Superior temporal gyrus (tissue), 1 donor: ENCODE data around the gene DNMT3L.
"Not testable (repeated sequence)": the region's sequence is repeated elsewhere in the genome, so short reads cannot be mapped to it uniquely, and the experiment has no call there.

Source experiments
- DNase-seq: peaks from one replicate; pipeline ENCODE4 v3.0.0-alpha.2; 2016; ENCODE audit errors: extremely low spot score

The DNMT3L gene

GRCh38 chr21:44249204-44250037 lies 12.3 kb downstream of the DNMT3L start:
- DNase-seq = not testable (repeated sequence)

DNA sequence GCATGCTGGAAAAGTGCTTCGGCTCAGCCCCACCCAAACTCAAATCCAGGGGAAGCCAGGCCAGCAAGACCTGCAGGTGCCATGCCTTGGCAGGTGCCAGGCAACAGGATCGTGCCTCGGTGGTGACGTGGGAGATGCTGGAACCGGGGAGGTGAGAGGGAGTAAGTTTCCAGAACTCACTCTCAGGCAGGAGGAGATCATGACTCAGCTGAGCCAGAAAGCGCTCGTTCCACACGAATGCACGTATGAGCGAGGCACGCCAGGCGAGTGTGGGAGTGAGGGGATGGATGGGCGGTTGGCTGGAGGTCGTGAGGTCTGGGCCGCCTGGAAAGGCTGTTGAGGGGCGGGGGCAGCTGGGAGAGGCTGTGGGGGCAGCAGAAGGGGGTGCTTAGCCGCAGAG lies 13.8 kb downstream of the DNMT3L start:
- not testable (repeated sequence) for DNase-seq

GRCh38 chr21:44243980-44244379 lies 17.7 kb downstream of the DNMT3L start:
- not testable (repeated sequence) for DNase-seq

- DNase-seq = not testable (repeated sequence)
These were observed 20.4 kb downstream of the DNMT3L start for GRCh38 chr21:44241281-44241680.

GRCh38 chr21:44240842-44241241 lies 20.9 kb downstream of the DNMT3L start, which contains the start of gene ICOSLG:
ICOSLG (minus strand) TSS chr21:44240943; CDS start chr21:44240817, 126 bp downstream.
- not testable (repeated sequence) for DNase-seq

DNA sequence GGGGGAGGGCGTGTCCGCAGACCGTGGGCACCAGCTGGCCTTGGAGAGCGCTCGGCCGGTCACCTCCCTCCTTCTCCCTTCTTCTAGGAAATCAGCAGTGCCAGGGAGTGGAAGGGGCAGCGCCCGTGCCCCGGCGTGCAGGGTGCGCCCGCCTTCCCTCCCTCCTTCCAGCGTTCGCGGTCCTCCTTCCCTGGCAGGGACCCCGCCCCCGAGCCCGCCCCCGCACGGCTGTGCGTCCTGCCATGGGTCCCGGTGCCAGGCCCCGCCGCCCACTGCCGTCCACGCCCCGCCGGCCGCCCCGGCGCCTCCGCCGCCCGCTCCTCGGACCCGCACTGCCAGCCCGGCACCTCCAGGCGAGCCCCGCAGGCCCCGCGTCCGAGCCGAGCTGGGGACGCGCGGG lies 21.3 kb downstream of the DNMT3L start:
- not testable (repeated sequence) for DNase-seq

GRCh38 chr21:44229561-44229960 lies 32.1 kb downstream of the DNMT3L start:
- DNase-seq = not testable (repeated sequence)

DNA sequence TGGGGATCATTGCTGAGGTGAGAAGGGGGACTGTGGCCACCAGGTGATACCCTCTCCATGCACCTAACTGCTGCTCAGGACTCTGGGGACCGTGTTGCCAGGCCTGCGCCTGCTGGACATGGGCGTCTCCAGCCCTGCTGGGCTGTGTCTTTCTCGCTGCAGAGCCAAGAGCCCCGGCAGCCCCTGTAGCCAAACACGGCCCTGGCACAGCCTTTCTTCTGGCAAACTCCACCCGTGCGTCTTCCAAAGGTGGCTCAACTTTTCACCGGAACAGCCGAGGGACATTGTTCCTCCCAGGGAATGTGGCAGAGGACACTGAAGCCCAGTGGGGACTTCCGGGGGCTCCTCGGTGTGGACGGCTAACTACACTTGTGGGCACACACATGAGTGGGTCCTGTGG lies 33.6 kb downstream of the DNMT3L start:
- DNase-seq = not testable (repeated sequence)

- DNase-seq = not testable (repeated sequence)
These were observed 34.1 kb downstream of the DNMT3L start for GRCh38 chr21:44227614-44228013.

- DNase-seq = not testable (repeated sequence)
These were observed 36.1 kb downstream of the DNMT3L start for GRCh38 chr21:44225605-44226004.

DNA sequence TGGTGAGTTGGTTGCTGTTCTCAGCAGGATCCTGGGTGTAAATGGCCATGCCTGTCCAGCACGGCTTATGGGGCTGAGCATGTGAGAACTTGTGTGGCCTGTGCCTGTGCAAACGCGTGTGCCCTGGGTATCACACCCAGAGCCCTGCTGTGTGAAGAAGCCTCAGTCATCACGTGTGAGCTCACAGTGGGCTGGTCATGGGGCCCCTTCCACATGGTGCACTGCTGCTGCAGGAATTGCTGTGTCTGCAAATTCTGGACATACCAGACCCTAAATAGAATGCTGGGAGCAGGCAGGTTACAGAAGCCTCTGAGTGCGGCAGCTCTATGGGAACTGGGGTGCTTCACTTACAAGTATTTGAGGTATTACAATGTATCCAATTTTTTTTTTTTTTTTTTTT lies 38.4 kb downstream of the DNMT3L start:
- not testable (repeated sequence) for DNase-seq

DNA sequence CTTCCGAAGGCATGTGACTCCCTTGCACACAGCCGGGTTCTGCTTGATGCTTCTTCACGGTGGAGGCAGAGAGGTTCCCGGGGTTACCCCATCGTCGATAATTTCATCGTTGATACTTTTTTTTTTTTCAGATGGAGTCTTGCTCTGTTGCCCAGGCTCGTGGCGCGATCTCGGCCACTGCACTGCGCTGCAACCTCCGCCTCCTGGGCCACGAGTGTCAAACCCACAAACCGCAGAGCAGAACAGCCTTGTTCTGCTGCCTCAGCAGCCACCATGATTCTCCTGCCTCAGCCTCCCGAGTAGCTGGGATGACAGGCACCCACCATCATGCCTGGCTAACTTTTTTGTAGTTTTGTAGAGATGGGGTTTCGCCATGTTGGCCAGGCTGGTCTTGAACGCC lies 41.0 kb downstream of the DNMT3L start:
- not testable (repeated sequence) for DNase-seq

DNA sequence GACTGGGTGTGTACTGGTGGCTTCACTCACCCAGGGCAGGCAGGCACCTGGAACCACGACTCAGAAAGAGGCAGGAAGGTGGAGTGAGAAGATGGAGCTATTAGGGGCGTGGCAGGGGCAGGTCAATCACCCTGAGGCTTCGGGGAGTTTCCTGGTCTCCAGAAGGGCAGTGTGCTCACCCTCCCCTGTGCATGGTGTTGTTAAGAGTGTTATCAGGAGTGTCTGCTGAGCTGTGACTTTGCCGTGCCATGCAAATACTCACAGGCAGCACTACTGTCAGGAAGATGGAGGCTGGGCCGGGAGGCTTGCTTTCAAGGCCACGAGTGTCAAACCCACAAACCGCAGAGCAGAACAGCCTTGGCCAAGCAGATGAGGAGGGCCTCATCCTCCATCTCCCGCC lies 43.2 kb downstream of the DNMT3L start:
- not testable (repeated sequence) for DNase-seq

- not testable (repeated sequence) for DNase-seq
These were observed 49.7 kb downstream of the DNMT3L start for GRCh38 chr21:44211978-44212377.

DNA sequence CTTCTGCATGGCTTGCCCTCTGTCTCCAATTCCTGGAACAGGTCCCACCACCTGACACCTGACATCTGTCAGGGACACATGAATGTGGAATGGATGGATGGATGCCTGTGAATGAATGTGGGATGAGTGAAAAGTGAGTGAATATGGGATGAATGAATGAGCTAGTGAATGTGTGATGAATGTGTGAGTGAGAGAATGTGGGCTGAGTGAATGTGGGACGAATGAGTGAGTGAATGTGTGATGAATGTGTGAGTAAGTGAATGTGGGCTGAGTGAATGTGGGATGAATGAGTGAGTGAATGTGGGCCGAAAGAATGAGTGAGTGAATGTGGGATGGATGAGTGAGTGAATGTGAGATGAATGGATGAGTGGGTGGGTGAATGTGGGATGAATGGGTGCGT lies 50.1 kb downstream of the DNMT3L start:
- DNase-seq = not testable (repeated sequence)

- DNase-seq = not testable (repeated sequence)
These were observed 53.6 kb downstream of the DNMT3L start for GRCh38 chr21:44207860-44208646.

DNA sequence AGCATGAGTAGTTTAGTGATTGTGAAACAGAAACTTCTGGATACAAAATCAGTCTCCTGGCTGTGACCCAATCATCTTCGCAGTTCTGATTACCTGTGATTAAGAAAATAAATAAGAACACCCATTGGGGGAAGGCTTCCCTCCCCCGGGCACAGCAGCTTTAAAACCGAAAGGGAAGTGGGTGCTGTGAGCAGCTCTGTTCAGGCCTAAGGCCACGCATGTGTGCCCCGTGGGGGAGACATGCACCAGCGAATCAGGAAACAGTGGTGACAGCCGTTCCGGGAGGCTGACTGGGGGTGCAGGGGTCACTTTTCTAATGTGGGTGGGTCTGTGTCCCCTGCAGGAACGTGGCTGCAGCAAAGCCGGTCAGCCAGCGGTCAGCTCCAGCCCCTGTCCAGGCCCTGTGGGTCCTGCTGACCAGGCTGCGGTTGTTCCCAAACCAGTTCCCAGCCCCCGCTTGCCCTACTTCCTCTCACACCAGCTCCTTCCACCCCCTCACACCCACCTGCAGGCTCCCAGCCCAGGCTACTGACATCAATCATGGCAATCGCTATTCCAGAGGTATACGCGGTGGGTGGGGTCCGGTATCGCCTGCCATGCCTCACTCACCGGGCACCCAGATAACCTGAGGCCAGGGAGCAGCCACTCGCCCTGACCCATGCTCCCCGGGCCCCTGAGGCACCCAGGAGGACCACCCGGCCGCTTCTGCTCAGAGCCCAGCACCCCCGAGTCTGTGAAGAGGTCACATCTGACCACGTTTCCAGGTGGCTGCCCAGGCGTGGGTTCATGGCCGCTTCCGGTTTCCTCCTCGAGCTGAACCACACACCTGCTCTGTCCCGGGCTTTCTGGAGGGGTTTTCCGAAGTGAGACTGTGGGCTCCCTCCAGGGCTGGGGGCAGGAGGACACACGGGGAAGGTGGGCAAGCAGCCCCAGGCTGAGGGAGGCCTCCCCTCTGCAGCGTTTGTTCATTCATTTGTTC lies 54.7 kb downstream of the DNMT3L start:
- not testable (repeated sequence) for DNase-seq

GRCh38 chr21:44206187-44206586 lies 55.5 kb downstream of the DNMT3L start:
- DNase-seq = not testable (repeated sequence)

GRCh38 chr21:44202590-44203299 lies 59.0 kb downstream of the DNMT3L start:
- DNase-seq = not testable (repeated sequence)

DNA sequence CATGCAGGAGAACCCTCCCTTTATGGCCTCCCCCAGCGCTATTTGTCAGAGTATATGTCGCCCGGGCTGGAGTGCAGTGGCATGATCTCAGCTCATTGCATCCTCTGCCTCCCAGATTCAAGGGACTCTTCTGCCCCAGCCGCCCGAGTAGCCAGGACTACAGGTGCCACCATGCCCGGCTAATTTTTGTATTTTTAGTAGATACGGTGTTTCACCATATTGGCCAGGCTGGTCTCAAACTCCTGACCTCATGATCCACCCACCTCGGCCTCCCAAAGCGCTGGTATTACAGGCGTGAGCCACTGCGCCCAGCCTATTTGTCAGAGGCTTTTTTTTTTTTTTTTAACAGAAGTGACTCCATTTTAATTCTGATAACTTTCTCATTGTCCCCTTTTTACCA lies 61.7 kb downstream of the DNMT3L start:
- DNase-seq = not testable (repeated sequence)

- no peak for DNase-seq
These were observed 62.2 kb downstream of the DNMT3L start for GRCh38 chr21:44199448-44199847.
